Stimulated activated CD4-positive, alpha-beta T cell treated with anti-CD3 and anti-CD28 coated beads, Interleukin-4, amount 100 ng/mL, for 24 hours (primary cell): ENCODE data around the gene TSKU.
"Not testable (repeated sequence)": the region's sequence is repeated elsewhere in the genome, so short reads cannot be mapped to it uniquely, and the experiment has no call there.

Experiments
- DNase-seq: peaks from one replicate; pipeline ENCODE4 v3.0.0-alpha.2; 2020

The TSKU gene

GRCh38 chr11:76789443-76789719 lies 6.2 kb downstream of the TSKU start:
- DNase-seq = no peak

- DNase-seq = no peak
These were observed 7.1 kb downstream of the TSKU start for GRCh38 chr11:76790251-76790650.

- DNase-seq = not testable (repeated sequence)
These were observed 8.0 kb downstream of the TSKU start for GRCh38 chr11:76791002-76791770.

- no peak for DNase-seq
These were observed 8.7 kb downstream of the TSKU start for GRCh38 chr11:76791861-76792260.

- no peak for DNase-seq
These were observed 9.5 kb downstream of the TSKU start for GRCh38 chr11:76792505-76793264.

GRCh38 chr11:76793391-76794291 lies 10.5 kb downstream of the TSKU start:
- no peak for DNase-seq

GRCh38 chr11:76794371-76795289 lies 11.5 kb downstream of the TSKU start:
- no peak for DNase-seq

- no peak for DNase-seq
These were observed 12.3 kb downstream of the TSKU start for GRCh38 chr11:76795290-76795935.

- no peak for DNase-seq
These were observed 12.8 kb downstream of the TSKU start for GRCh38 chr11:76795936-76796441.

- no peak for DNase-seq
These were observed 13.5 kb downstream of the TSKU start for GRCh38 chr11:76796511-76797198.

- no peak for DNase-seq
These were observed 14.4 kb downstream of the TSKU start for GRCh38 chr11:76797341-76798201.

- no peak for DNase-seq
These were observed 15.0 kb downstream of the TSKU start for GRCh38 chr11:76798202-76798581.

- no peak for DNase-seq
These were observed 15.5 kb downstream of the TSKU start for GRCh38 chr11:76798671-76799065.

- peak; percentile 69 for DNase-seq
These were observed 16.1 kb downstream of the TSKU start for GRCh38 chr11:76799066-76799804.

GRCh38 chr11:76800466-76801200 lies 17.5 kb downstream of the TSKU start:
- DNase-seq = no peak

GRCh38 chr11:76801225-76801624 lies 18.1 kb downstream of the TSKU start:
- DNase-seq = no peak

- DNase-seq = no peak
These were observed 18.6 kb downstream of the TSKU start for GRCh38 chr11:76801736-76802135.

GRCh38 chr11:76802151-76802550 lies 19.0 kb downstream of the TSKU start:
- DNase-seq = no peak

GRCh38 chr11:76802621-76803020 lies 19.5 kb downstream of the TSKU start:
- DNase-seq = no peak
